Left forelimb (tissue), 1 donor: ENCODE data around the gene KCNN4.
A peak's percentile ranks its signal among the peaks of the same experiment; 100 is the strongest.
"Not testable (repeated sequence)": the region's sequence is repeated elsewhere in the genome, so short reads cannot be mapped to it uniquely, and the experiment has no call there.

Experiments used
- DNase-seq: peaks from one replicate; pipeline ENCODE4 v3.0.0-alpha.2; 2018; ENCODE audit warnings: low spot score

KCNN4 gene

GRCh38 chr19:43780706-43781525, at the start of gene KCNN4:
KCNN4 (minus strand) TSS chr19:43780973; CDS start chr19:43780861, 112 bp downstream.
- no peak for DNase-seq

- DNase-seq: peak; percentile 91
Measured at GRCh38 chr19:43826787-43827754, 46.3 kb upstream of the KCNN4 start, which contains the start of gene ZNF283. ZNF283 (plus strand) TSS chr19:43827321; CDS start chr19:43833505, 6,184 bp downstream.

GRCh38 chr19:43824572-43824971, 43.8 kb upstream of the KCNN4 start:
- DNase-seq: not testable (repeated sequence)

GRCh38 chr19:43823856-43824255, 43.1 kb upstream of the KCNN4 start:
- DNase-seq: not testable (repeated sequence)

- DNase-seq: no peak
Measured at GRCh38 chr19:43820884-43821215, 40.1 kb upstream of the KCNN4 start.

- DNase-seq: no peak
Measured at GRCh38 chr19:43820098-43820883, 39.5 kb upstream of the KCNN4 start.

GRCh38 chr19:43818500-43818899, 37.7 kb upstream of the KCNN4 start:
- no peak for DNase-seq

GRCh38 chr19:43817454-43817853, 36.7 kb upstream of the KCNN4 start:
- DNase-seq: not testable (repeated sequence)

- no peak for DNase-seq
Measured at GRCh38 chr19:43814663-43815352, 34.0 kb upstream of the KCNN4 start.

- DNase-seq: no peak
Measured at GRCh38 chr19:43812688-43813087, 31.9 kb upstream of the KCNN4 start.

GRCh38 chr19:43812259-43812658, 31.5 kb upstream of the KCNN4 start:
- no peak for DNase-seq

- DNase-seq: no peak
Measured at GRCh38 chr19:43811837-43812236, 31.1 kb upstream of the KCNN4 start.

- no peak for DNase-seq
Measured at GRCh38 chr19:43809762-43810696, 29.3 kb upstream of the KCNN4 start.

- no peak for DNase-seq
Measured at GRCh38 chr19:43807651-43808050, 26.9 kb upstream of the KCNN4 start.

GRCh38 chr19:43806848-43807247, 26.1 kb upstream of the KCNN4 start:
- DNase-seq: no peak

GRCh38 chr19:43806401-43806800, 25.6 kb upstream of the KCNN4 start:
- not testable (repeated sequence) for DNase-seq

GRCh38 chr19:43804432-43804831, 23.7 kb upstream of the KCNN4 start:
- DNase-seq: no peak

- no peak for DNase-seq
Measured at GRCh38 chr19:43802216-43802951, 21.6 kb upstream of the KCNN4 start, which contains the start of gene LYPD5. LYPD5 (minus strand) TSS chr19:43802447; CDS start chr19:43802380, 67 bp downstream.

GRCh38 chr19:43799502-43800142, 18.8 kb upstream of the KCNN4 start:
- no peak for DNase-seq
